WTC11 (cell line): ENCODE measurements around the gene IPO11. TPM values are rescaled to one million over a fixed set of nuclear protein-coding genes. Genes with fewer than 3 reads are reported as not detected.

Source experiments
- ATAC-seq: fragments of 200-7000 bp; cut with Tn5 transposase; 2 replicates; pipeline ENCODE4 v1.10.0; 2021; ENCODE audit warnings: mild to moderate bottlenecking, moderate library complexity
- CTCF ChIA-PET: fragments of 300-600 bp; sonication (Branson Sonifier 250); formaldehyde crosslinking; loops from one replicate; lab custom pipeline; 2021; ENCODE audit warnings: antibody characterized with exemption; lab: Charles Lee
- POLR2A ChIA-PET: fragments of 350-600 bp; sonication (Branson Sonifier 250); formaldehyde crosslinking; loops from one replicate; lab custom pipeline; 2021; ENCODE audit warnings: antibody characterized with exemption; lab: Charles Lee
- DNase-seq: peaks from one replicate; pipeline ENCODE4 v3.0.0; 2021; ENCODE audit warnings: low spot score
- H3K27ac Mint-ChIP-seq: 2 replicates; pipeline ENCODE4 v1.8.0; 2021; ENCODE audit warnings: mixed read lengths
- H3K27me3 Mint-ChIP-seq: 2 replicates; pipeline ENCODE4 v1.8.0; 2021; ENCODE audit warnings: low read depth, mild to moderate bottlenecking, moderate library complexity, mixed read lengths
- H3K36me3 Mint-ChIP-seq: 2 replicates; pipeline ENCODE4 v1.8.0; 2021; ENCODE audit warnings: mixed read lengths
- H3K4me1 Mint-ChIP-seq: 2 replicates; pipeline ENCODE4 v1.8.0; 2022; ENCODE audit warnings: mixed read lengths
- H3K4me3 Mint-ChIP-seq: 2 replicates; pipeline ENCODE4 v1.8.0; 2021; ENCODE audit warnings: mild to moderate bottlenecking, moderate library complexity, mixed read lengths
- H3K9me3 Mint-ChIP-seq: 2 replicates; pipeline ENCODE4 v1.8.0; 2021; ENCODE audit warnings: mixed read lengths
- ELF4 ChIP-seq: sonication (generic); formaldehyde crosslinking; IDR thresholded peaks from 2 replicates; pipeline ENCODE4 v1.8.1; 2022; ENCODE audit warnings: low read depth, mild to moderate bottlenecking, moderate library complexity, missing genetic modification reagents
- FOXK1 ChIP-seq: sonication (generic); formaldehyde crosslinking; IDR thresholded peaks from 2 replicates; pipeline ENCODE4 v1.8.0; 2022; ENCODE audit warnings: mild to moderate bottlenecking, moderate library complexity, missing genetic modification reagents
- HMGA2 ChIP-seq: fragments of 250-450 bp; sonication (Bioruptor Pico); IDR thresholded peaks from 2 replicates; pipeline ENCODE4 v1.4.0; 2021; ENCODE audit warnings: mild to moderate bottlenecking, moderate library complexity
- IRF1 ChIP-seq: sonication (generic); formaldehyde crosslinking; IDR thresholded peaks from 2 replicates; pipeline ENCODE4 v1.8.0; 2023; ENCODE audit warnings: missing genetic modification reagents
- NFE2L1 ChIP-seq: sonication (generic); formaldehyde crosslinking; IDR thresholded peaks from 2 replicates; pipeline ENCODE4 v1.8.1; 2023; ENCODE audit warnings: missing genetic modification reagents
- NR1H2 ChIP-seq: sonication (generic); formaldehyde crosslinking; IDR thresholded peaks from 2 replicates; pipeline ENCODE4 v1.9.0; 2021; ENCODE audit warnings: mild to moderate bottlenecking, moderate library complexity, missing genetic modification reagents
- OVOL2 ChIP-seq: fragments of 250-450 bp; sonication (Bioruptor Pico); IDR thresholded peaks from 2 replicates; pipeline ENCODE4 v1.9.0; 2021; ENCODE audit warnings: mild to moderate bottlenecking, borderline replicate concordance
- PREB ChIP-seq: sonication (generic); formaldehyde crosslinking; IDR thresholded peaks from 2 replicates; pipeline ENCODE4 v1.8.1; 2022; ENCODE audit warnings: mild to moderate bottlenecking, missing genetic modification reagents, moderate library complexity, borderline replicate concordance
- PRRX2 ChIP-seq: fragments of 250-450 bp; sonication (Bioruptor Pico); IDR thresholded peaks from 2 replicates; pipeline ENCODE4 v1.8.0; 2021; ENCODE audit warnings: mild to moderate bottlenecking
- RORB ChIP-seq: fragments of 250-450 bp; sonication (Bioruptor Pico); IDR thresholded peaks from 2 replicates; pipeline ENCODE4 v1.9.0; 2021; ENCODE audit warnings: mild to moderate bottlenecking
- TCF7 ChIP-seq: sonication (generic); formaldehyde crosslinking; IDR thresholded peaks from 2 replicates; pipeline ENCODE4 v1.8.0; 2022; ENCODE audit warnings: mild to moderate bottlenecking, low read depth, missing genetic modification reagents, moderate library complexity
- USF1 ChIP-seq: sonication (generic); formaldehyde crosslinking; IDR thresholded peaks from 2 replicates; pipeline ENCODE4 v1.8.0; 2022; ENCODE audit warnings: mild to moderate bottlenecking, missing genetic modification reagents
- USF2 ChIP-seq: sonication (generic); formaldehyde crosslinking; IDR thresholded peaks from 2 replicates; pipeline ENCODE4 v1.8.1; 2023; ENCODE audit warnings: mild to moderate bottlenecking, missing genetic modification reagents, moderate library complexity
- ZBTB43 ChIP-seq: sonication (generic); formaldehyde crosslinking; IDR thresholded peaks from 2 replicates; pipeline ENCODE4 v1.8.1; 2023; ENCODE audit warnings: mild to moderate bottlenecking, missing genetic modification reagents
- ZNF121 ChIP-seq: sonication (generic); formaldehyde crosslinking; IDR thresholded peaks from 2 replicates; pipeline ENCODE4 v1.8.0; 2023; ENCODE audit warnings: missing genetic modification reagents
- ZNF512 ChIP-seq: sonication (generic); formaldehyde crosslinking; IDR thresholded peaks from 2 replicates; pipeline ENCODE4 v1.8.1; 2022; ENCODE audit warnings: missing genetic modification reagents, borderline replicate concordance
- total RNA-seq: library from RNA; stranded (reverse); gene quantifications from 3 replicates; pipeline ENCODE4 v1.2.3, GENCODE V29; 2021

The IPO11 gene
- total RNA-seq, 1 experiment from 2014 or later, result 61.9 TPM

GRCh38 chr5:62403411-62404250 lies 8.9 kb upstream of the IPO11 start, which contains the start of gene DIMT1 (continued):
- no peak for TF ChIP-seq PREB (CRISPR knock-in tag)

GRCh38 chr5:62413711-62414110 lies 1.1 kb downstream of the IPO11 start:
- TF ChIP-seq PRRX2 (CRISPR knock-in tag) (no peak), TCF7 (CRISPR knock-in tag) (no peak), NFE2L1 (CRISPR knock-in tag) (no peak), OVOL2 (CRISPR knock-in tag) (no peak), ZNF512 (CRISPR knock-in tag) (no peak), USF1 (no peak), ZBTB43 (CRISPR knock-in tag) (no peak), USF2 (CRISPR knock-in tag) (no peak), NR1H2 (CRISPR knock-in tag) (no peak), FOXK1 (CRISPR knock-in tag) (no peak), IRF1 (no peak), RORB (CRISPR knock-in tag) (no peak), ELF4 (CRISPR knock-in tag) (no peak), HMGA2 (CRISPR knock-in tag) (no peak)
- Mint-ChIP-seq H3K27me3 (peaks cover 4% of the 10 kb centered on the region), H3K4me1 (peaks cover 7% of the 10 kb centered on the region), H3K27ac (0 out of 2 replicates have a peak overlapping the region, but pooled peaks have one; percentile 57), H3K36me3 (no peaks in the 10 kb centered on the region), H3K4me3 (peak overlapping the region; percentile 88), H3K9me3 (no peaks in the 10 kb centered on the region)
- ChIA-PET CTCF (interaction anchor here (0.9 to 1.8 kb wide), 3 partner anchors 10 to 367 kb away, joined by 3 to 11 read pairs (median 4); partner anchors contain the start of gene DIMT1), POLR2A (interaction anchor here (1.9 kb wide), 1 partner anchor 10 kb away, joined by 30 read pairs; the partner anchor contains the start of gene DIMT1)
- DNase-seq (no peak), ATAC-seq (no peak)

- Mint-ChIP-seq H3K36me3 (peaks cover 2% of the 10 kb centered on the region), H3K27me3 (no peaks in the 10 kb centered on the region), H3K4me3 (no peak overlapping the region), H3K9me3 (peaks cover 5% of the 10 kb centered on the region), H3K27ac (no peak overlapping the region), H3K4me1 (peaks cover 6% of the 10 kb centered on the region)
- TF ChIP-seq ZNF121 (CRISPR knock-in tag), result no peak
- ATAC-seq, result no peak
- ChIA-PET POLR2A (interaction anchor here (0.7 kb wide), 1 partner anchor 17 kb away, joined by 3 read pairs; no protein-coding TSS in a partner anchor), CTCF (no interaction called here)
- no peak for DNase-seq
Measured at GRCh38 chr5:62418462-62419076, 6.0 kb downstream of the IPO11 start.
